GM12878 (cell line): ENCODE data around the gene KIAA0930. TPM values are rescaled to one million over a fixed set of nuclear protein-coding genes. Genes with fewer than 3 reads are reported as not detected.

Experiments used
- ATAC-seq: fragments of 200-7000 bp; cut with Tn5 transposase; 3 replicates; pipeline ENCODE4 v1.9.1; 2020; ENCODE audit warnings: mild to moderate bottlenecking, moderate library complexity
- BruUV-seq: library from RNA; stranded (reverse); fragments of 400-500 nt; replicated peaks from 2 replicates; lab custom pipeline; 2021; lab: Mats Ljungman, UMichigan
- CTCF ChIA-PET: fragments of 300-600 bp; sonication (Branson Sonifier 250); formaldehyde crosslinking; extraction: SDS; loops from one replicate; lab custom pipeline; 2021; ENCODE audit warnings: inconsistent platforms; lab: Yijun Ruan, JAX
- POLR2A ChIA-PET: fragments of 350-600 bp; formaldehyde crosslinking; extraction: SDS; loops from one replicate; lab custom pipeline; 2021; ENCODE audit warnings: inconsistent platforms; lab: Charles Lee
- RAD21 ChIA-PET: fragments of 300-600 bp; sonication (Branson Sonifier 250); formaldehyde crosslinking; loops from one replicate; lab custom pipeline; 2023; ENCODE audit warnings: antibody characterized with exemption; ENCODE audit not compliant: unreplicated experiment; lab: Charles Lee
- SMC1A ChIA-PET: fragments of 300-600 bp; sonication (Branson Sonifier 250); formaldehyde crosslinking; loops from one replicate; lab custom pipeline; 2023; ENCODE audit not compliant: unreplicated experiment, uncharacterized antibody; lab: Charles Lee
- DNase-seq: peaks from one replicate; pipeline ENCODE4 v3.0.0-alpha.2; 2011; ENCODE audit warnings: low read depth, low spot score
- FAIRE-seq: peaks from 3 replicates; lab custom pipeline; 2011; peaks lifted over from hg19 to GRCh38; lab: Jason Lieb, UNC
- H2AFZ ChIP-seq: 2 replicates; pipeline ENCODE4 v1.6.0; 2011; ENCODE audit warnings: low read depth, low read length, control low read depth; ENCODE audit not compliant: control insufficient read depth
- H3K27ac ChIP-seq: 2 replicates; pipeline ENCODE4 v1.5.1; 2011; ENCODE audit warnings: control low read depth; ENCODE audit not compliant: control insufficient read depth, insufficient read depth
- H3K27me3 ChIP-seq, 2 experiments: replicated peaks in 1 of 2; 2 replicates each; pipeline versions ENCODE4 v1.6.0 to v1.6.1; 2011; ENCODE audit warnings: low read length in 1 of 2; ENCODE audit not compliant: control insufficient read depth in 2 of 2, insufficient read depth in 2 of 2
- H3K36me3 ChIP-seq, 2 experiments: 2 replicates each; pipeline ENCODE4 v1.5.1; 2011; ENCODE audit warnings: low read length in 1 of 2; ENCODE audit not compliant: control insufficient read depth in 2 of 2, insufficient read depth in 2 of 2
- H3K4me1 ChIP-seq: 2 replicates; pipeline ENCODE4 v1.6.1; 2011; ENCODE audit warnings: mild to moderate bottlenecking, low read length, moderate library complexity, mixed read lengths; ENCODE audit not compliant: control insufficient read depth, insufficient read depth
- H3K4me2 ChIP-seq: 2 replicates; pipeline ENCODE4 v1.6.0; 2011; ENCODE audit warnings: control low read depth; ENCODE audit not compliant: control insufficient read depth, insufficient read depth
- H3K4me3 ChIP-seq: fragments of 200-600 bp; sonication (generic); 2 replicates; pipeline ENCODE4 v1.5.1; 2016
- H3K79me2 ChIP-seq: 2 replicates; pipeline ENCODE4 v1.6.0; 2011; ENCODE audit warnings: low read length; ENCODE audit not compliant: control insufficient read depth, insufficient read depth
- H3K9ac ChIP-seq: 2 replicates; pipeline ENCODE4 v1.8.0; 2011; ENCODE audit warnings: low read length, control low read depth, mixed read lengths; ENCODE audit not compliant: control insufficient read depth, insufficient read depth
- H3K9me3 ChIP-seq: replicated peaks from 3 replicates; pipeline ENCODE4 v1.5.1; 2011; ENCODE audit warnings: mild to moderate bottlenecking, low read length; ENCODE audit not compliant: control insufficient read depth, insufficient read depth
- H4K20me1 ChIP-seq: 2 replicates; pipeline ENCODE4 v1.6.0; 2011; ENCODE audit not compliant: control insufficient read depth, insufficient read depth
- ATF3 ChIP-seq: IDR thresholded peaks from 2 replicates; pipeline ENCODE4 v1.6.1; 2011; ENCODE audit warnings: low read depth, mild to moderate bottlenecking, low read length, moderate library complexity, borderline replicate concordance; ENCODE audit errors: extremely low read depth
- CBX5 ChIP-seq: sonication (generic); IDR thresholded peaks from 2 replicates; pipeline ENCODE4 v1.6.1; 2016; ENCODE audit warnings: low read depth, moderate library complexity, mild to moderate bottlenecking, inconsistent platforms
- CEBPZ ChIP-seq: fragments of 150-350 bp; IDR thresholded peaks from 2 replicates; pipeline ENCODE4 v1.6.1; 2016; ENCODE audit warnings: low read depth, low read length
- CREB1 ChIP-seq: IDR thresholded peaks from 2 replicates; pipeline ENCODE4 v1.6.1; 2012; ENCODE audit warnings: low read depth, mild to moderate bottlenecking, inconsistent platforms
- GABPA ChIP-seq: IDR thresholded peaks from 2 replicates; pipeline ENCODE4 v1.6.1; 2014; ENCODE audit warnings: antibody characterized with exemption, low read depth, mild to moderate bottlenecking, inconsistent platforms
- GATAD2B ChIP-seq: fragments of 450-650 bp; conservative IDR thresholded peaks from 2 replicates; pipeline ENCODE4 v1.6.1; 2017; ENCODE audit warnings: low read depth, mild to moderate bottlenecking, moderate library complexity
- HCFC1 ChIP-seq: fragments of 150-350 bp; IDR thresholded peaks from 2 replicates; pipeline ENCODE4 v1.6.1; 2014; ENCODE audit warnings: low read length
- MLLT1 ChIP-seq: fragments of 450-650 bp; IDR thresholded peaks from 2 replicates; pipeline ENCODE4 v1.6.1; 2016; ENCODE audit warnings: mild to moderate bottlenecking
- MXI1 ChIP-seq: fragments of 150-350 bp; IDR thresholded peaks from 2 replicates; pipeline ENCODE4 v1.6.1; 2011; ENCODE audit warnings: low read depth, mild to moderate bottlenecking, inconsistent platforms, low read length, improper control_type of control experiment
- PKNOX1 ChIP-seq: fragments of 450-650 bp; IDR thresholded peaks from 2 replicates; pipeline ENCODE4 v1.6.1; 2016; ENCODE audit warnings: mild to moderate bottlenecking
- RAD51 ChIP-seq: fragments of 450-650 bp; IDR thresholded peaks from 2 replicates; pipeline ENCODE4 v1.6.1; 2016; ENCODE audit warnings: moderate library complexity, mild to moderate bottlenecking, inconsistent platforms
- SMARCA5 ChIP-seq: fragments of 450-650 bp; IDR thresholded peaks from 2 replicates; pipeline ENCODE4 v1.6.1; 2017; ENCODE audit warnings: mild to moderate bottlenecking
- ZNF24 ChIP-seq: fragments of 450-650 bp; IDR thresholded peaks from 2 replicates; pipeline ENCODE4 v1.6.1; 2017; ENCODE audit warnings: antibody characterized with exemption, mild to moderate bottlenecking
- WGBS: methylation state at CpG from one replicate; pipeline ENCODE4 v1.1.6; 2016; ENCODE audit warnings: low lambda C conversion rate; ENCODE audit not compliant: insufficient replicate concordance, insufficient coverage; ENCODE audit errors: missing lambda C conversion rate; 5-methylcytosine and 5-hydroxymethylcytosine counted together
- in situ Hi-C: fragments of 300-500 bp; cut with MboI; formaldehyde crosslinking; loops from 9 replicates; pipeline ENCODE4 v1.14.3; 2018; ENCODE audit warnings: mixed read lengths
- intact Hi-C: fragments of 100-400 bp; cut with micrococcal nuclease; formaldehyde crosslinking; loops from one replicate; pipeline ENCODE4 v1.14.2; 2022; ENCODE audit not compliant: unreplicated experiment
- polyA plus RNA-seq, 11 experiments: library from polyadenylated mRNA; depleted of rRNA in 4 of 11; unstranded in 6 of 11; stranded (reverse) in 5 of 11; fragments of >200 nt; fragmentation: Nextera tagmentation in 4 of 11; fragmentation: Illumina TruSeq in 1 of 11; extraction: Ambion mirVana in 4 of 11; extraction: Trizol in 1 of 11; gene quantifications; 1 replicate in 1 of 11; 2 replicates in 10 of 11; pipeline versions ENCODE4 v1.2.1 to v1.2.3, GENCODE V29; 2011 to 2016; ENCODE audit warnings: inconsistent platforms in 2 of 11, missing spikeins in 2 of 11, low read depth in 1 of 11
- total RNA-seq, 4 experiments: library from RNA; depleted of rRNA in 3 of 4; stranded (reverse); fragments of >200 nt in 3 of 4; fragmentation: Illumina TruSeq in 1 of 4; extraction: Trizol in 1 of 4; gene quantifications; 2 replicates each; pipeline versions ENCODE4 v1.2.1 to v1.2.3, GENCODE V29; 2013 to 2021

Gene KIAA0930
- total and polyA plus RNA-seq, 10 of the 15 experiments (the other 5 are each of a cell fraction or from before 2014, with no cell fraction given): 3.6 to 125 (median 46.3) TPM

GRCh38 chr22:45199723-45200122 lies 41.0 kb downstream of the KIAA0930 start:
- Histone ChIP-seq H3K4me1 (no peaks in the 10 kb centered on the region), H4K20me1 (no peaks in the 10 kb centered on the region), H3K4me3 (no peak overlapping the region), H3K27me3 (no peaks in the 10 kb centered on the region), H3K27ac (no peak overlapping the region), H3K36me3 (peaks cover 16 to 53% of the 10 kb centered on the region in 2 experiments), H3K4me2 (no peak overlapping the region), H2AFZ (no peak overlapping the region), H3K9me3 (no peaks in the 10 kb centered on the region), H3K9ac (no peak overlapping the region), H3K79me2 (no peaks in the 10 kb centered on the region)
- intact Hi-C loops: no loop called here
- ChIA-PET RAD21 (no interaction called here), SMC1A (no interaction called here), POLR2A (no interaction called here), CTCF (no interaction called here)
- BruUV-seq: no TSS peak
- in situ Hi-C loops: no loop called here
- 94% methylated on average over 16 of the region's 16 CpGs for WGBS
- FAIRE-seq (no peak), DNase-seq (no peak), ATAC-seq (no peak)
- TF ChIP-seq ATF3 (no peak), ZNF24 (peak; percentile 32; the same call in 1 of the 2 replicates)

- Histone ChIP-seq H3K9ac (no peak overlapping the region), H3K27me3 (no peaks in the 10 kb centered on the region), H3K36me3 (peaks cover 16 to 44% of the 10 kb centered on the region in 2 experiments), H3K27ac (no peak overlapping the region), H3K79me2 (no peaks in the 10 kb centered on the region), H3K4me3 (no peak overlapping the region), H2AFZ (no peak overlapping the region), H4K20me1 (no peaks in the 10 kb centered on the region), H3K4me2 (no peak overlapping the region), H3K9me3 (no peaks in the 10 kb centered on the region), H3K4me1 (no peaks in the 10 kb centered on the region)
- 94% methylated on average over 9 of the region's 9 CpGs for WGBS
- intact Hi-C loops: no loop called here
- no peak for FAIRE-seq
- ATAC-seq: no peak
- RAD21 ChIA-PET: no interaction called here
- POLR2A ChIA-PET: no interaction called here
- SMC1A ChIA-PET: no interaction called here
- no TSS peak for BruUV-seq
- CTCF ChIA-PET: no interaction called here
- no peak for DNase-seq
- in situ Hi-C loops: no loop called here
- TF ChIP-seq HCFC1 (no peak), MXI1 (no peak), GABPA (no peak), CREB1 (no peak), MLLT1 (no peak), SMARCA5 (no peak), CBX5 (no peak), GATAD2B (no peak), RAD51 (no peak), CEBPZ (no peak), PKNOX1 (no peak)
Measured at GRCh38 chr22:45198463-45198795, 42.3 kb downstream of the KIAA0930 start.
